CD4-positive, alpha-beta T cell treated with Interleukin-21 for 1 hour (primary cell): ENCODE measurements around the gene CRIP1.

ENCODE experiments used
- DNase-seq: peaks from one replicate; pipeline ENCODE4 v3.0.0-alpha.2; 2020

CRIP1 gene

GRCh38 chr14:105471297-105471821, 15.3 kb upstream of the CRIP1 start:
- DNase-seq, result no peak

GRCh38 chr14:105471823-105472485, 14.7 kb upstream of the CRIP1 start:
- no peak for DNase-seq

- DNase-seq, result no peak
These were observed 14.1 kb upstream of the CRIP1 start for GRCh38 chr14:105472486-105472991.

- no peak for DNase-seq
These were observed 13.5 kb upstream of the CRIP1 start for GRCh38 chr14:105473033-105473676.

GRCh38 chr14:105473677-105474482, 12.8 kb upstream of the CRIP1 start:
- peak; percentile 85 for DNase-seq

GRCh38 chr14:105474483-105475268, 12.0 kb upstream of the CRIP1 start, which contains the start of gene CRIP2:
TSS of gene CRIP2 (plus strand) at chr14:105474821. CDS start at chr14:105474863, 42 bp downstream.
- DNase-seq, result peak; percentile 65

GRCh38 chr14:105475269-105476096, 11.2 kb upstream of the CRIP1 start:
- peak; percentile 7 for DNase-seq

- no peak for DNase-seq
These were observed 10.4 kb upstream of the CRIP1 start for GRCh38 chr14:105476097-105476830.

- DNase-seq, result no peak
These were observed 9.6 kb upstream of the CRIP1 start for GRCh38 chr14:105476831-105477659.

GRCh38 chr14:105477660-105478397, 8.9 kb upstream of the CRIP1 start:
- DNase-seq, result peak; percentile 84

- peak; percentile 52 for DNase-seq
These were observed 8.1 kb upstream of the CRIP1 start for GRCh38 chr14:105478398-105479251.

GRCh38 chr14:105479431-105480158, 7.1 kb upstream of the CRIP1 start:
- DNase-seq, result peak; percentile 11

GRCh38 chr14:105480199-105480746, 6.4 kb upstream of the CRIP1 start:
- DNase-seq, result no peak

- DNase-seq, result peak; percentile 93
These were observed 5.6 kb upstream of the CRIP1 start for GRCh38 chr14:105480807-105481801.

- DNase-seq, result peak; percentile 99
These were observed 4.7 kb upstream of the CRIP1 start for GRCh38 chr14:105481886-105482457.
